DOHH2 (cell line): ENCODE data around the gene RABGAP1.

Experiments used
- H3F3A ChIP-seq: fragments of 200-600 bp; sonication (generic), shearing (Covaris generic); 2 replicates; pipeline ENCODE4 v1.6.0; 2016; ENCODE audit warnings: antibody characterized with exemption, mild to moderate bottlenecking; ENCODE audit not compliant: control insufficient read depth, insufficient read depth
- H3K27ac ChIP-seq: fragments of 200-600 bp; sonication (generic); 2 replicates; pipeline ENCODE4 v1.5.1; 2014; ENCODE audit warnings: low read depth, mild to moderate bottlenecking, low read length, moderate library complexity
- H3K27me3 ChIP-seq: fragments of 200-600 bp; sonication (generic); 2 replicates; pipeline ENCODE4 v1.6.1; 2014; ENCODE audit warnings: mild to moderate bottlenecking, low read length, mixed read lengths; ENCODE audit not compliant: control insufficient read depth
- H3K36me3 ChIP-seq: fragments of 200-600 bp; sonication (generic); 2 replicates; pipeline ENCODE4 v1.6.1; 2014; ENCODE audit warnings: mild to moderate bottlenecking, low read length, moderate library complexity, mixed read lengths; ENCODE audit not compliant: control insufficient read depth
- H3K4me1 ChIP-seq: fragments of 200-600 bp; sonication (generic); 2 replicates; pipeline ENCODE4 v1.6.1; 2014; ENCODE audit warnings: mild to moderate bottlenecking, low read length, mixed read lengths; ENCODE audit not compliant: control insufficient read depth
- H3K4me2 ChIP-seq: fragments of 200-600 bp; sonication (generic); 2 replicates; pipeline ENCODE4 v1.6.0; 2014; ENCODE audit warnings: mild to moderate bottlenecking, low read length, moderate library complexity
- H3K4me3 ChIP-seq: fragments of 200-600 bp; sonication (generic); 2 replicates; pipeline ENCODE4 v1.5.1; 2014; ENCODE audit warnings: mild to moderate bottlenecking, low read length, mixed read lengths
- H3K79me2 ChIP-seq: fragments of 200-600 bp; sonication (generic); 2 replicates; pipeline ENCODE4 v1.6.1; 2014; ENCODE audit warnings: mild to moderate bottlenecking, low read length, mixed read lengths; ENCODE audit not compliant: control insufficient read depth
- H3K9me2 ChIP-seq: fragments of 200-600 bp; sonication (generic); replicated peaks from 2 replicates; pipeline ENCODE4 v1.6.1; 2014; ENCODE audit warnings: mild to moderate bottlenecking, low read length, mixed read lengths; ENCODE audit not compliant: control insufficient read depth
- H3K9me3 ChIP-seq: fragments of 200-600 bp; sonication (generic); 2 replicates; pipeline ENCODE4 v1.6.1; 2014; ENCODE audit warnings: antibody characterized with exemption, low read length, mixed read lengths; ENCODE audit not compliant: control insufficient read depth, insufficient read depth
- H4K20me1 ChIP-seq: fragments of 200-600 bp; sonication (generic); 2 replicates; pipeline ENCODE4 v1.6.0; 2014; ENCODE audit warnings: low read depth, mild to moderate bottlenecking, antibody characterized with exemption, low read length, moderate library complexity; ENCODE audit not compliant: control insufficient read depth, insufficient read depth
- EZH2phosphoT487 ChIP-seq: fragments of 200-600 bp; sonication (generic); IDR thresholded peaks from 2 replicates; pipeline ENCODE4 v1.6.1; 2017; ENCODE audit warnings: borderline replicate concordance, mild to moderate bottlenecking, antibody characterized with exemption, low read length, moderate library complexity, mixed read lengths
- TF ChIP-seq, protein P1 (sequence below): fragments of 200-600 bp; sonication (generic); IDR thresholded peaks from one replicate; pipeline ENCODE4 v1.5.1; 2014; ENCODE audit warnings: antibody characterized with exemption, mild to moderate bottlenecking, low read depth, low read length; ENCODE audit not compliant: poor library complexity, severe bottlenecking

RABGAP1 gene

DNA sequence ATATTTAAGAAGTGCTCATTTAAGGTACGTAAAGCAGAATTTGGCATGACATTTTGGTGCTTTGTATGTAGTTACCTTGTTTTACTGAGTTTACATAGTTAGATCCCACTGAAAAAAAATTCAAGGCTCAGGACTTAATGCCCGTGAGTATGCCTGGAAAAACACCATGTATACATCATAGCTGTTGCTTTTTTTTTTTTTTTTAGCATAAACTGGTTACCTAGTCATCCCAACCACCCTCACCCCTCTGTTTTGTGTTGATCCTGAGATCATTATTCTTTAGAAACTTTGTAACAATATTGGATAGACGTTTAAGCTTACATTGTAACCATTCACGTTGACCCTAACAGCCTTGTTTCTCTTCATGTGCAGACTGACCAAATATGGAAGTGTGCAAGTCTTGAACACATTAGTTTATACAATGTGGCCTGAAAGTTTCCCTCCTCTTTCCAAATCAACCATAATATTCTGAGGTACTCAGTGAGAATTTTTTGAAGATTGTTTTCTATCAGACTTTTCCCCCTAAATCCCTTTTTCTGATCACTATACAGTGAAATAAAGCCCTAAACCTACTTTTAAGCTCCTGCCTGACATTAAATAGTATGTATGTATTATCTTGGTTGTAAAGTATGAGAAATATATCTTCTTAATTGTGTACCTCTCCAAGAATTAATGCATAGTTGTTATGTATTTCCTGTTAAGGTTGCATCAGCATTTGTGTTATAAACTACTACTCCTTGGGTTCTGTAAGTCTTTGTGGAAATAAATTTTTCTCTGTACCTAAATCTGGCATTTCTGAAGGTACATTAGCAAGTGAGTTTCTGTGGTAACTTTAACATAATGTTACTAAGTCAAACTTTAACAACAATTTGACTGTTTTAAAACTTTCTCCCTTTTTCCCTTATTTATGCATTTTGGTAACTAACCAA lies 4.4 kb downstream of the RABGAP1 start:
- no peaks in the 10 kb centered on the region for H3F3A ChIP-seq
- peaks cover 17% of the 10 kb centered on the region for H3K36me3 ChIP-seq
- H4K20me1 ChIP-seq, result peaks cover 10% of the 10 kb centered on the region; the same call in 1 of the 2 replicates
- TF ChIP-seq, protein P1, sequence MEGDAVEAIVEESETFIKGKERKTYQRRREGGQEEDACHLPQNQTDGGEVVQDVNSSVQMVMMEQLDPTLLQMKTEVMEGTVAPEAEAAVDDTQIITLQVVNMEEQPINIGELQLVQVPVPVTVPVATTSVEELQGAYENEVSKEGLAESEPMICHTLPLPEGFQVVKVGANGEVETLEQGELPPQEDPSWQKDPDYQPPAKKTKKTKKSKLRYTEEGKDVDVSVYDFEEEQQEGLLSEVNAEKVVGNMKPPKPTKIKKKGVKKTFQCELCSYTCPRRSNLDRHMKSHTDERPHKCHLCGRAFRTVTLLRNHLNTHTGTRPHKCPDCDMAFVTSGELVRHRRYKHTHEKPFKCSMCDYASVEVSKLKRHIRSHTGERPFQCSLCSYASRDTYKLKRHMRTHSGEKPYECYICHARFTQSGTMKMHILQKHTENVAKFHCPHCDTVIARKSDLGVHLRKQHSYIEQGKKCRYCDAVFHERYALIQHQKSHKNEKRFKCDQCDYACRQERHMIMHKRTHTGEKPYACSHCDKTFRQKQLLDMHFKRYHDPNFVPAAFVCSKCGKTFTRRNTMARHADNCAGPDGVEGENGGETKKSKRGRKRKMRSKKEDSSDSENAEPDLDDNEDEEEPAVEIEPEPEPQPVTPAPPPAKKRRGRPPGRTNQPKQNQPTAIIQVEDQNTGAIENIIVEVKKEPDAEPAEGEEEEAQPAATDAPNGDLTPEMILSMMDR, result no peak
- no peak for TF ChIP-seq EZH2phosphoT487
- no peaks in the 10 kb centered on the region for H3K9me2 ChIP-seq
- no peaks in the 10 kb centered on the region for H3K9me3 ChIP-seq
- H3K4me3 ChIP-seq, result no peak overlapping the region
- H3K27ac ChIP-seq, result no peak overlapping the region
- peaks cover 18% of the 10 kb centered on the region for H3K4me1 ChIP-seq
- H3K79me2 ChIP-seq, result peaks cover 90% of the 10 kb centered on the region
- no peaks in the 10 kb centered on the region for H3K27me3 ChIP-seq
- H3K4me2 ChIP-seq, result no peak overlapping the region

DNA sequence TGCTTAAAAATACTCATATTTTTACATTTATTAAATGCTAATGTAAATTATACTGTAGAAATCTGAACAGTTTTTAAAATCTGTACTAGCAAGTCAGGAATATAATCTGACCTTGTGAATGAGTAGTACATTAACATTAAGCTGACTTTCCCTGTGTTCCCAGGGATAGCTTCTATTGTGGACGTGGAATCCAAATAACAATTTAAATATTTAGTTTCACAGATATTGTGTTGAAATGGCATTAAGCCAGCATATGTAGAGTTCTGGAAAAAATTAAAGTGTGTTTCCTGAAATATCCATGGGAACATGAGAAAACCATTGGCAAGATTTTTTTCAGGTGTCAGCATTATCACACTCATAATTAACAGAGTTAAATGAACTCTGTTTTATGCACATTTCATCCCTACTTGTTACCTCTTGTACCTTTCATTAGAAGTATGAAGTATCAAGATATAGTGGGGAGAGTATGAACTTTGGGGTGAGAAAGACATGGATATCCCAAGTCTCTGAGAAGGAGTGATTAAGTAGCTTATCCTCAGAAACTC lies 5.7 kb downstream of the RABGAP1 start:
- Histone ChIP-seq H3K27me3 (no peaks in the 10 kb centered on the region), H4K20me1 (peaks cover 7% of the 10 kb centered on the region; the same call in 1 of the 2 replicates), H3K79me2 (peaks cover 96% of the 10 kb centered on the region), H3K4me2 (no peak overlapping the region), H3K9me3 (no peaks in the 10 kb centered on the region), H3F3A (no peaks in the 10 kb centered on the region), H3K4me1 (peaks cover 13% of the 10 kb centered on the region), H3K9me2 (no peaks in the 10 kb centered on the region), H3K36me3 (peaks cover 14% of the 10 kb centered on the region), H3K4me3 (no peak overlapping the region), H3K27ac (no peak overlapping the region)
- TF ChIP-seq EZH2phosphoT487, result no peak
- TF ChIP-seq, protein P1, result no peak

DNA sequence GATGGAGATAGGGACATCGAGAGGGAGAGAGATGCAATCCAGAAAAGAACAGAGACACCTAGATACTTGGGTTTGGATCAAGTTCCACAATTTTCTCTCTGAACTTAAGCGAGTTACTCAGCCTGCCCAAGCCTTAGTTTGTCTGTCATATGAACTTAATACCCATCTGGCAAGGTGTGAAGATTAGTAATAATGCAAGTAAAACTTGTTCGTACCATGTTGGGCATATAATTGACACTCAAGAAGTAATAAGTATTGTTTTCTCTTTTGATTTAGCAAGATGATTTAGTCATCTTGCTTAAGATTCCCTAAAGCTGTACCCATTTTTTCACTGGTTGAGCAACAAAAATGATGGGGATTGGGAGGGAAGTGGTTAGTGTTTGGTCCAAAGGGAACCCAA lies 7.5 kb downstream of the RABGAP1 start:
- peaks cover 11% of the 10 kb centered on the region for H3K36me3 ChIP-seq
- H3K27me3 ChIP-seq, result no peaks in the 10 kb centered on the region
- peaks cover 93% of the 10 kb centered on the region for H3K79me2 ChIP-seq
- H3K4me1 ChIP-seq, result peaks cover 4% of the 10 kb centered on the region; the same call in 1 of the 2 replicates
- no peaks in the 10 kb centered on the region for H4K20me1 ChIP-seq
- H3K4me3 ChIP-seq, result no peak overlapping the region
- H3K9me2 ChIP-seq, result no peaks in the 10 kb centered on the region
- H3K27ac ChIP-seq, result no peak overlapping the region
- no peaks in the 10 kb centered on the region for H3K9me3 ChIP-seq
- TF ChIP-seq EZH2phosphoT487, result no peak
- TF ChIP-seq, protein P1, result no peak
- no peaks in the 10 kb centered on the region for H3F3A ChIP-seq
- H3K4me2 ChIP-seq, result no peak overlapping the region
